Measurements from ENCODE around the gene NOTCH1. TPM values are rescaled to one million over a fixed set of nuclear protein-coding genes. Genes with fewer than 3 reads are reported as not detected.
A peak's percentile ranks its signal among the peaks of the same experiment; 100 is the strongest.

Gene NOTCH1
- total RNA-seq, 2 donors from 2014 or later, result 29.6 to 65.3 TPM

GRCh38 chr9:136528716-136529341 is 17.0 kb downstream of the NOTCH1 start:
- H3K4me1 ChIP-seq, result peaks cover 85% of the 10 kb centered on the region
- no peak for ATAC-seq
- DNase-seq, result no peak
- peak overlapping the region in 1 of 4 donors; percentile 20 for H3K27ac ChIP-seq
- H3K36me3 ChIP-seq (replicated peaks in 1 of 2; ENCODE audit: insufficient read depth in 1 of 2, low read depth in 2 of 2), result no peaks in the 10 kb centered on the region
- 81 to 92% methylated on average over 6 to 12 of the region's 12 CpGs for WGBS, 2 donors
- TF ChIP-seq POLR2A (IDR thresholded peaks at IDR 0.05), result no peak
- no peak for TF ChIP-seq CTCF (IDR thresholded peaks at IDR 0.05)
- no peaks in the 10 kb centered on the region for H3K27me3 ChIP-seq
- intact Hi-C loops (cut with DNase I), result no loop called here
- no peaks in the 10 kb centered on the region for H3K9me3 ChIP-seq
- H3K4me3 ChIP-seq, result no peak overlapping the region

GRCh38 chr9:136527721-136528710 is 17.8 kb downstream of the NOTCH1 start:
- intact Hi-C loops (cut with DNase I), result no loop called here
- ATAC-seq, result no peak
- H3K9me3 ChIP-seq, result no peaks in the 10 kb centered on the region
- 65 to 73% methylated on average over 14 to 33 of the region's 34 CpGs for WGBS, 2 donors
- H3K36me3 ChIP-seq (replicated peaks in 1 of 2; ENCODE audit: insufficient read depth in 1 of 2, low read depth in 2 of 2), result no peaks in the 10 kb centered on the region
- H3K4me3 ChIP-seq, result no peak overlapping the region
- H3K27me3 ChIP-seq, result no peaks in the 10 kb centered on the region
- TF ChIP-seq POLR2A (IDR thresholded peaks at IDR 0.05) (no peak), CTCF (IDR thresholded peaks at IDR 0.05) (no peak)
- H3K27ac ChIP-seq, result peak overlapping the region in 3 of 4 donors; percentile 51 to 67 (median 54)
- DNase-seq, result peak in 2 of 4 donors; percentile 42 to 54
- peaks cover 86% of the 10 kb centered on the region for H3K4me1 ChIP-seq

- DNase-seq (no peak), ATAC-seq (no peak)
- Histone ChIP-seq H3K4me1 (peaks cover 81% of the 10 kb centered on the region), H3K4me3 (no peak overlapping the region), H3K27ac (peak overlapping the region in 3 of 4 donors; percentile 54 to 84 (median 67)), H3K27me3 (no peaks in the 10 kb centered on the region), H3K9me3 (no peaks in the 10 kb centered on the region), H3K36me3 (replicated peaks in 1 of 2; ENCODE audit: insufficient read depth in 1 of 2, low read depth in 2 of 2) (no peaks in the 10 kb centered on the region)
- TF ChIP-seq POLR2A (IDR thresholded peaks at IDR 0.05) (no peak), CTCF (IDR thresholded peaks at IDR 0.05) (no peak)
- 73 to 86% methylated on average over 4 to 20 of the region's 20 CpGs for WGBS, 2 donors
- intact Hi-C loops (cut with DNase I), result no loop called here
Measured at GRCh38 chr9:136527131-136527530, 18.7 kb downstream of the NOTCH1 start.

GRCh38 chr9:136526625-136527066 is 19.2 kb downstream of the NOTCH1 start:
- Histone ChIP-seq H3K4me3 (no peak overlapping the region), H3K9me3 (no peaks in the 10 kb centered on the region), H3K27ac (peak overlapping the region in 3 of 4 donors; percentile 54 to 84 (median 67)), H3K4me1 (peaks cover 79% of the 10 kb centered on the region), H3K36me3 (replicated peaks in 1 of 2; ENCODE audit: insufficient read depth in 1 of 2, low read depth in 2 of 2) (no peaks in the 10 kb centered on the region), H3K27me3 (no peaks in the 10 kb centered on the region)
- intact Hi-C loops (cut with DNase I), result no loop called here
- TF ChIP-seq CTCF (IDR thresholded peaks at IDR 0.05) (no peak), POLR2A (IDR thresholded peaks at IDR 0.05) (no peak)
- ATAC-seq, result peak; percentile 25
- peak in 2 of 4 donors; percentile 39 to 47 for DNase-seq
- 52 to 53% methylated on average over 3 to 29 of the region's 30 CpGs for WGBS, 2 donors

Data from body of pancreas (tissue), 4 donors.